NB4 (cell line): ENCODE results near the gene NFE2L2.
A peak's percentile ranks its signal among the peaks of the same experiment; 100 is the strongest.

Source experiments
- DNase-seq: peaks from one replicate; pipeline ENCODE4 v3.0.0; 2010; ENCODE audit warnings: low read depth
- H3K4me3 ChIP-seq: one replicate; pipeline ENCODE4 v1.5.1; 2011; ENCODE audit warnings: mild to moderate bottlenecking, low read depth, low read length, moderate library complexity
- CTCF ChIP-seq: IDR thresholded peaks from one replicate; pipeline ENCODE4 v1.5.1; 2012; ENCODE audit warnings: low read depth, low read length
- MYC ChIP-seq: IDR thresholded peaks from 2 replicates; pipeline ENCODE4 v1.6.1; 2011; ENCODE audit warnings: low read depth, low read length
- POLR2A ChIP-seq: IDR thresholded peaks from 2 replicates; pipeline ENCODE4 v1.6.1; 2011; ENCODE audit warnings: mild to moderate bottlenecking; ENCODE audit not compliant: insufficient read length; ENCODE audit errors: extremely low read depth
- TF ChIP-seq, protein P1 (sequence below): IDR thresholded peaks from 2 replicates; pipeline ENCODE4 v1.6.1; 2011; ENCODE audit warnings: low read depth, low read length

NFE2L2 gene

DNA sequence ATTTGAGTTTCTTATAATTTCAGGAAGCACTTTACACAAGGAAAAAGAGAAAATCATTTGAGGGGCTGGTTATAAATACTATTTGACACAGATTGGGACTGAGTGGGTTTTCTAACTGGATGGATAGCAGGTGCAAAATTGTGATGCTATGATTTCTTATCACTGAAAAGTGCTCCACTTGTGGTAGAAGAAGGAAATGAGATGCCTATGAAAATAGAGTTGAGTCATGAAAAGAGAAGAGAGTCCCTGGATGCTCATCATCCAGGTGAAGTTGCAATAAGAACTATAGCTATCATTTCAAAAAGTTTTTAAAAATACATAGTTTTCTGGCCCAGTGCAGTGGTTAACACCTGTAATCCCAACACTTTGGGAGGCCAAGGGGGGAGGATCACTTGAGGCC lies 39.4 kb upstream of the NFE2L2 start:
- TF ChIP-seq, protein P1, sequence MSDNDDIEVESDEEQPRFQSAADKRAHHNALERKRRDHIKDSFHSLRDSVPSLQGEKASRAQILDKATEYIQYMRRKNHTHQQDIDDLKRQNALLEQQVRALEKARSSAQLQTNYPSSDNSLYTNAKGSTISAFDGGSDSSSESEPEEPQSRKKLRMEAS = no peak
- no peak overlapping the region for H3K4me3 ChIP-seq
- no peak for DNase-seq

GRCh38 chr2:177302552-177302951 lies 38.0 kb upstream of the NFE2L2 start:
- TF ChIP-seq POLR2A (no peak), CTCF (no peak), MYC (no peak)
- TF ChIP-seq, protein P1 = no peak
- no peak overlapping the region for H3K4me3 ChIP-seq
- no peak for DNase-seq

GRCh38 chr2:177298191-177298590 lies 33.7 kb upstream of the NFE2L2 start:
- TF ChIP-seq POLR2A (no peak), MYC (no peak), CTCF (no peak)
- TF ChIP-seq, protein P1 = no peak
- no peak overlapping the region for H3K4me3 ChIP-seq
- no peak for DNase-seq

GRCh38 chr2:177296040-177296439 lies 31.5 kb upstream of the NFE2L2 start:
- TF ChIP-seq POLR2A (no peak), CTCF (no peak), MYC (no peak)
- TF ChIP-seq, protein P1 = no peak
- DNase-seq = peak; percentile 48
- no peak overlapping the region for H3K4me3 ChIP-seq

GRCh38 chr2:177295484-177295883 lies 31.0 kb upstream of the NFE2L2 start:
- no peak overlapping the region for H3K4me3 ChIP-seq
- no peak for DNase-seq
- TF ChIP-seq POLR2A (no peak), MYC (no peak), CTCF (no peak)
- TF ChIP-seq, protein P1 = no peak

GRCh38 chr2:177291701-177292100 lies 27.2 kb upstream of the NFE2L2 start:
- TF ChIP-seq, protein P1 = no peak
- TF ChIP-seq MYC (no peak), CTCF (no peak), POLR2A (no peak)
- H3K4me3 ChIP-seq = no peak overlapping the region
- no peak for DNase-seq
